Tibial nerve (tissue), 3 donors: ENCODE data around the gene CDK6.

Source experiments
- POLR2A ChIP-seq, 2 donors: fragments of 450-650 bp; IDR thresholded peaks; one replicate each; pipeline ENCODE4 v1.6.1; 2017; ENCODE audit warnings: antibody characterized with exemption in 2 of 2, mild to moderate bottlenecking in 2 of 2, moderate library complexity in 2 of 2
- TF ChIP-seq, protein P1 (sequence below), 5 experiments: fragments of 200-600 bp in 3 of 5; fragments of 450-650 bp in 2 of 5; sonication (generic) in 3 of 5; IDR thresholded peaks; one replicate each; pipeline ENCODE4 v1.5.1; 2016 to 2019; ENCODE audit warnings: antibody characterized with exemption in 5 of 5, mild to moderate bottlenecking in 3 of 5, moderate library complexity in 2 of 5

DNA sequence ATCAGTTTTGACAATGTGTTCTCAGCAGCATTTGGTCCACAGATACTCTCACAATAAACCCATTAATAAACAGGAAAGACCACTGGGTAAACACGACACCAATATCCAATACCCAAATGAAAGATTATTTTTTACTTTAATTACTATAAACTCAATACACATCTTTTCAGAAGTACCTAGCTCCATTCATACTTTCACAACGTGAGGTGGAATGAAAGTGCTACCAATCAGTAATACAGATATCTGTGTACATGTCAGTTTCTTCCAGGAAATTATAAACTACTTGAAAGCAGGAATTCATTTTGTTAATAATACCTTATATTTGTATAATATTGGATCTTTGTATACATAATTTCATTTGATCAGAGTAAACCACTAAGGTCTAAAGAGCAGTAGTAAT, 11.9 kb downstream of the CDK6 start:
- TF ChIP-seq, protein P1, sequence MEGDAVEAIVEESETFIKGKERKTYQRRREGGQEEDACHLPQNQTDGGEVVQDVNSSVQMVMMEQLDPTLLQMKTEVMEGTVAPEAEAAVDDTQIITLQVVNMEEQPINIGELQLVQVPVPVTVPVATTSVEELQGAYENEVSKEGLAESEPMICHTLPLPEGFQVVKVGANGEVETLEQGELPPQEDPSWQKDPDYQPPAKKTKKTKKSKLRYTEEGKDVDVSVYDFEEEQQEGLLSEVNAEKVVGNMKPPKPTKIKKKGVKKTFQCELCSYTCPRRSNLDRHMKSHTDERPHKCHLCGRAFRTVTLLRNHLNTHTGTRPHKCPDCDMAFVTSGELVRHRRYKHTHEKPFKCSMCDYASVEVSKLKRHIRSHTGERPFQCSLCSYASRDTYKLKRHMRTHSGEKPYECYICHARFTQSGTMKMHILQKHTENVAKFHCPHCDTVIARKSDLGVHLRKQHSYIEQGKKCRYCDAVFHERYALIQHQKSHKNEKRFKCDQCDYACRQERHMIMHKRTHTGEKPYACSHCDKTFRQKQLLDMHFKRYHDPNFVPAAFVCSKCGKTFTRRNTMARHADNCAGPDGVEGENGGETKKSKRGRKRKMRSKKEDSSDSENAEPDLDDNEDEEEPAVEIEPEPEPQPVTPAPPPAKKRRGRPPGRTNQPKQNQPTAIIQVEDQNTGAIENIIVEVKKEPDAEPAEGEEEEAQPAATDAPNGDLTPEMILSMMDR (IDR thresholded peaks at IDR 0.05), result no peak
- TF ChIP-seq POLR2A (IDR thresholded peaks at IDR 0.05), result no peak
